Gastroesophageal sphincter (tissue), 3 donors: ENCODE results near the gene FFAR2.

Experiments used
- POLR2AphosphoS5 ChIP-seq: sonication (generic); formaldehyde crosslinking; IDR thresholded peaks from one replicate; pipeline ENCODE4 v1.6.1; 2017; ENCODE audit warnings: antibody characterized with exemption
- TF ChIP-seq, protein P1 (sequence below), 4 experiments: fragments of 200-600 bp in 2 of 4; fragments of 450-650 bp in 2 of 4; sonication (generic) in 1 of 4; IDR thresholded peaks; one replicate each; pipeline ENCODE4 v1.5.1; 2017 to 2019; ENCODE audit warnings: antibody characterized with exemption in 4 of 4, mild to moderate bottlenecking in 2 of 4, moderate library complexity in 2 of 4

DNA sequence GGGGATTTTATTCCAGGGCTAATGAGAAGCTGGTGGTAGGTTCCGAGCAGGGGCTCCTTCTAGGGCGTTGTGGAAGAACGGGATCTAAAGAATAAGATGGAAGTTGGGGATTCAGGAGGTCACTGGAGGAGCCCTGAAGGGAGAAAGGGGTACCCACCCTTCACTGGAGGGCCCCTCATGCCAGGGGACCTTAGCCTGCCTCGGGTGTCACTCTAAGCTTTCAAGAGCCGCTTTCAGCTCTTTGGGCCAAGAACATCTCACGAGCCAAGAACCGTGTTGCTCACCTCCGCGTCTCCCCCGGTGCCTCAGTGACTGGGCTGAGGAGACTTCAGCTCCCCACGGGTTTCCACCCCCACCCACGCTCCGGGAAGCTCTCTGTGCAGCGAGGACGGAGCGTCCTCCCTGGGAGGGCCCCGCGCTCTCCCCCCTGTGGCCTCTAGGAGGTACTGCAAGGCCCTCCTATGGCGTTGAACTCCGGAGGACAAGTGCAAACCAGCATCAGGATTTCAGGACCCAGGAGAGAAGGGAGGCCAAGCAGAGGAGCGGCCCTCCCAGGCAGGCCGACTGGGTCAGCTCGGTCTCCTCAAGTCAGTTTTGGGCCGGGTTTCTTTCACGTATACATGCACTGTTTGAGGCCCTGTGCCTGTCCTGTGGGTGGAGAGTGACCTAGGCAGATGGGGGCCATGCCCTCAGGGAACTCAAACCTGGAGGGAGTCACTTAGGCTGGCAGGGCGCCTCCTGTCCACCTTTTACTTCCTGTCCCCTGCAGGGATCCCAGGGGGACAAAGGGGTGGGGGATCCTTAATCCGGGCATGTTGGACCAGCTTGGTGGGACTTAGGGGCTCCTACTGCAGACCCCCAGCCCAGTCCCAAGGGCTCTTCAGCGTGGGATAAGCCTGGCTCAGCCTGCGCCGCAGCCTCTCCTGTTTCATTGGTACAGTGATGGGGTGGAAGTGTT lies 47.3 kb downstream of the FFAR2 start:
- TF ChIP-seq POLR2AphosphoS5: no peak
- TF ChIP-seq, protein P1, sequence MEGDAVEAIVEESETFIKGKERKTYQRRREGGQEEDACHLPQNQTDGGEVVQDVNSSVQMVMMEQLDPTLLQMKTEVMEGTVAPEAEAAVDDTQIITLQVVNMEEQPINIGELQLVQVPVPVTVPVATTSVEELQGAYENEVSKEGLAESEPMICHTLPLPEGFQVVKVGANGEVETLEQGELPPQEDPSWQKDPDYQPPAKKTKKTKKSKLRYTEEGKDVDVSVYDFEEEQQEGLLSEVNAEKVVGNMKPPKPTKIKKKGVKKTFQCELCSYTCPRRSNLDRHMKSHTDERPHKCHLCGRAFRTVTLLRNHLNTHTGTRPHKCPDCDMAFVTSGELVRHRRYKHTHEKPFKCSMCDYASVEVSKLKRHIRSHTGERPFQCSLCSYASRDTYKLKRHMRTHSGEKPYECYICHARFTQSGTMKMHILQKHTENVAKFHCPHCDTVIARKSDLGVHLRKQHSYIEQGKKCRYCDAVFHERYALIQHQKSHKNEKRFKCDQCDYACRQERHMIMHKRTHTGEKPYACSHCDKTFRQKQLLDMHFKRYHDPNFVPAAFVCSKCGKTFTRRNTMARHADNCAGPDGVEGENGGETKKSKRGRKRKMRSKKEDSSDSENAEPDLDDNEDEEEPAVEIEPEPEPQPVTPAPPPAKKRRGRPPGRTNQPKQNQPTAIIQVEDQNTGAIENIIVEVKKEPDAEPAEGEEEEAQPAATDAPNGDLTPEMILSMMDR (IDR thresholded peaks at IDR 0.05): peak in 3 of 4 experiments; percentile 79 to 98 (median 90)
